HuH-7 (cell line): Measurements from ENCODE around the gene RFX8.
"Not testable (repeated sequence)": the region's sequence is repeated elsewhere in the genome, so short reads cannot be mapped to it uniquely, and the experiment has no call there.

Experiments
- DNase-seq: peaks from one replicate; pipeline ENCODE4 v3.0.0; 2011; ENCODE audit warnings: low spot score

The RFX8 gene

DNA sequence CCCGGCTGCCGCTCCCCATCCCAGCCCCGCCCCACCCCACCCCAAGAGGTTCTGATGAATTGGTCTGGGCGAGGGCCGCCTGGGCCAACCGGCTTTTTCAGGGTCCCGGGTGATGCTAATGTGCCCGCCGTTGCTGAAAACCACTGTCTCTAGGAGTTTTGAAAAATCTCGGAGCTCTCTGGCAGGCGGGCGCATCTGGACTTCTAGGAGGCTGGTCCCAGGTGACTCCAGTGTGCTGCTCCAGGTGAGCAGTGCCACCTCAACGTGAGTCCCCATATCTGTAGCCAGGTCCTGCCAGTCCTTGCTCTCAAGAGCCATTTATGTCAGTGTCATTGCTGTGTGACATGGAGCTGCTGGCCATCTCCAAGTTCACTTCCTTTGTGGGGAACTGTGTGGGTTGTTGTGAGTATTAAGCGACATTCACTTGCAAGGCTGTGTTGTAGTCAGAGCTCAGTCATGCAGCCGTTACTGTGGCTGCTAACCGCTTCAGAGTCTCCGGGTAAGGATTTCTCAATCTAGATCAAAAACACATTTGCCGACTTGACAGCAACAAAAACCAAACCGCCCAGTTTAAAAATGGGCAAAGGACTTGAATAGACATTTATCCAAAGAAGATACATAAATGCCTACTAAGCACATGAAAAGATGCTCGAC lies at the start of gene RFX8:
TSS of gene RFX8 (minus strand) at position 382 of the 654 bp plus-strand sequence. CDS start 8,264 bp downstream, outside the sequence.
- DNase-seq: no peak

DNA sequence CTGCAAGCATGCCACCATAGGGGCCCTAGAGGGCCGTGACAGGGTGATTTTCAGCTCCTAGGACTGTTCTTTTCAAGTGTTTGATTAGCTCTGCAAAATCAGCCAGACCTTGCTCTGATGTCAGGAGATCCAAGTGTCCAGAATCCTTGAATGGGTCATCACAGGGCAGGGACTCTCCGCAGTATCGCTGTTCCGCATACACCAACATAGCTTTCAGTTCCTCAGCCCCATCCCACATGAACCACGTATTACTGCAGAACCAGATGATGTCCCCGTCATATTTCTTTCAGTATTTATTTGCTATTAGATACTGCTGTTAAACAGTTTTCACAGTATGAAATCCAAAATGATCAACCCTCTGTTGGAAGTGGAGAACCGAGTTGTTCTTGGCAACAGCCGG lies 46.6 kb upstream of the RFX8 start:
- no peak for DNase-seq

DNA sequence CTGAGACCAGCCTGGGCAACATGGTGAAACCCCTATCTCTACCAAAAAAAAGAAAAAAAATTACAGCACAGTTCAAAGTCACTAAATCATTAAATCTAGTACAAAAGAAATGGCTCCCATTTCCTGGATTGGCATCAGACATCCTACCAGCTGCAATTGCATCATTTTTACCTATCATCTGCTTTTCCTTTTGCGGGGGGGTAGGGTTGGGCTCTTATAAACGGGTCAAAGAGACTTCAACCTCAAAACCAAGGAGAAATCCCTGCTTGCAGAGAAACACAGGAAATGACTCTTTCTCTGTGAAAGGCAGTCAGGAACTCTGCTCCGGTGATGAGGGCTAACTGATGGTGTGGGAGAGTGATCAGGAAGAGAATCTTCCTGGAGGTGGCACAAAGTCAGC lies 45.3 kb upstream of the RFX8 start:
- DNase-seq: no peak

DNA sequence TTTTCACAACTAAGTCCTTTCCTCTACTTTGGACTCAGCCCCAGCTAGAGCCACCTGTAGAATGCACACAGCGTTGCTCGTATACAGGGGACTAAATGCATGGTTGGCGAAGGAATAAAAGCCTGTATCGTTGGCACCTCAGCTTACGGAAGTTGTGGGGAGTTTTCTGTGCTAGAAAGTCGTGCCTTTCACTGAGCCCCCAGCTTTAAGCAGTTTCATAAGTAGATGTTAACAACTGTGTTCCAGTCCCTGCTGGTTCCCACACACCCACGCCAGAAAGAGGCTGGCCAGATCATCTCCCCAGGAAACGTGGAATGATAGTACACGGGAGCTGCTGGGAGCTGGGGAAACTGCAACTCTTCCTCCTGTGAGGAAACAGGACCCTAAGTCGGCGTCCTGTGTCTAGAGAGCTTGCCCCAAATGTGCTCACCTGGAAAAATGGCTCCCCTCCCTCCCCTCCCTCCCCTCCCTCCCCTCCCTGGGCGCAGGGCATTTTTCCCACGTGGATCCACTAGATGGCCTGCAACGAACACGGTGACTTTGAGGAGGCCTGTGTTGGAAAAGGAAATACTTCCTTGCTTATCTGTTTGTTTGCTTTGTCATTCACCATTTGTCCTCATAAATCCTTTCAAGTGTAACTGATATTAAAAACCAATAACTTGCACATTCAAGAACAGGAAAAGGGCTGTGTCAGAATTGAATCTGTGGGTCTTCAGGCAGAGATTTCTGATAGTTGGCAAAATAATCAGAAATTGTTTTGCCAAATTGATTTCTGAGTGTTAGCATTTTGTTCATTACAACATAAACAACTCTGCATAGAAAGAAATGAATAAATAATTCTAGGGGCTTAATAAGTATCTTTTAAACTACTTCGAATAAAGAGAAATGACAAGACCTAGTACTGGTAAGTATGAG lies 43.9 kb upstream of the RFX8 start:
- DNase-seq: peak; percentile 63

DNA sequence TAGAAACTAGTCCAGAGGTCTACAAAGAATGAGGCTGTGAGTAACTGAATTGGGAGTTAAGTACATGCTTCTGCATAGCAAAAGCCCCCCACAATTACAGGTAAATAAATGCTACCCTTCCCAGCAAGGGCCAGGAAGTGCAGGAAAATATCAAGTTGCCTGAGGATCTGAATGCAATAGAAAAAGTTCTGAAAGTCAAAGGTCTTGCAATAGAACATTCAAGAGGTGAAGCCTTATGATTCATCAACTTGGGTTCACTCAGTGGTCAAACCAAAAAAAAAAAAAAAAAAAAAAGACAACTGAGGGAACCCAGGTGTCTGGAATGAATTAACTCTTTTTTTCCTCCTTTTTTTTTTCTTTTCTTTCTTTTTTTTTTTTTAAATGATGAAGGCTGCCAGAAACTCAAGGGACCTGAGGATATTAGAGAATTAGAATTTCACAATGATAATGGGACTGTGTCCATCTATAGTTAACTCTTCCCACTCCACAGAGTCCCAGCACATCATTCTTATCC lies 42.9 kb upstream of the RFX8 start:
- DNase-seq: no peak

DNA sequence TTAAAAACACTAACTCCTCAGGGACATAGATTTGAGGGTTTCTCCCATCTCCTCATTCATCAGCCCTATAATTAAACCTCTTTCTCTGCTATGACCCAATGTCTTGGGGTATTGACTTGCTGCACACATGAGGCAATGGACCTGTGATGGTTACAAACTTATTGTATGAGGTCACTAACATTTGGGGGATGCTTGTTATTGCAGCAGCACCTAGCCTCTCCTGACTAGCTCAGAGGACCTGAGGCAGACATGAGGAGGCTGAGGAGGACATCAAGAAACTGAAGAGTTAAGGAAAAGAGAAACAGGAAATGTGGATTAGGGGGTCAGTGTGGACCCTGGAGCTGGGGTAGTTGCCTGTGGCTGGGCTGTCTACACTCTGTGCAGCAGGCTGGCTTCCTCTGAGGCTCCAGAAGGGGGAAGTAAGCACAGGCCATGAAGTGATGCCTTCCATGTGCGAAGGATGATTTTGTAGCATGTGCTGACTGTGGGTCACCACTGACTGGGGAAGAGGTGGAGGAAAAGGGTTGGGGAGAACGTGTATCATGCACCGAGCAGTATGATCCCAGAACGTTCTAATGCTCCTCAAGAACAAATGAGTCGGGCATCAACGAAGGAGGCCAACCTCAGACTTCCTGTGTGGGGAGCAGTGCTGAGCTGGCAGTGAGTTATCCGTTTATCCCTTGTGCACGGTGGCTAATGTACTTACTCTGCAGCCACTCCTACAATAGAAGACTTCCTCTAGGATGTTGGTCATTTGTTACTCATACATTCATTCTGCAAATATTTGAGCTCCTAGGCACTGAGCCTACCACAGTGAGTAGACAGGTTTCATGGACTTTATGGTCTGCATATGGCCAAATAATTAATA lies 42.1 kb upstream of the RFX8 start:
- no peak for DNase-seq

DNA sequence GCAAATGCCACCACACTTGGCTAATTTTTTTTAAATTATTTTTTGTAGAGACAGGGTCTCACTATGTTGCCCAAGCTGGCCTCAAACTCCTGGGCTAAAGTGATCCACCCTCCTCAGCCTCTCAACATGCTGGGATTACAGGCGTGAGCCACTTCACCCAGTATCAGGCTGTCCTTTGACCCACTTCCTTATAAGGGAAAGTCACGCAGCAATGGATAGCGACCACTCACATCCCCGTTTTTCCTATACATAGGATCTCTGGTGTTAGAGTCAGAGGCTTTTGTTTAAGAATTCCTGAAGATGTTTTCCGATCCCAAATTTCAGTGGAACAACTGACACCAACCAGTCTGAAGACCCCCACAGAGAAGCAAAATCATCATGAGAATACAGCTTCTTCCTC lies 41.4 kb upstream of the RFX8 start:
- DNase-seq: no peak

DNA sequence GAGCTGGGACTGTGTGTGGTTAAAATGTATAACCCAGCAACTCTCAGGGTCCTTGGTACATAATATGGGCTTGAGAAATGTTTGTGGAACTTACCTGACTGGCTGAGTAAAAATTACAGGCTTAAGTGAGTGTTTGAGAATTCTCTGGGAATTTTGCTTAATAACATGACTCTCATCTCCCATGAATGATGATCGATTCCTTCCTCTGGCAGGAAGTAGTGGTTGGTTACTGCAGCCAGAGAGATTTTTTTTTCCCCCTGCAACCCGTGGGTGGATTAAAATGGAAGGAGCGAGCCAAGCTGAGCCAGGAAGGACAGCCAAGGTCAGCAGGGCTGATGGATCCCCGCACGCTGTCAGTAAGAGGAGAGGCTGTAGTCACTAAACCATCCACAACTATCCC lies 40.6 kb upstream of the RFX8 start:
- no peak for DNase-seq

DNA sequence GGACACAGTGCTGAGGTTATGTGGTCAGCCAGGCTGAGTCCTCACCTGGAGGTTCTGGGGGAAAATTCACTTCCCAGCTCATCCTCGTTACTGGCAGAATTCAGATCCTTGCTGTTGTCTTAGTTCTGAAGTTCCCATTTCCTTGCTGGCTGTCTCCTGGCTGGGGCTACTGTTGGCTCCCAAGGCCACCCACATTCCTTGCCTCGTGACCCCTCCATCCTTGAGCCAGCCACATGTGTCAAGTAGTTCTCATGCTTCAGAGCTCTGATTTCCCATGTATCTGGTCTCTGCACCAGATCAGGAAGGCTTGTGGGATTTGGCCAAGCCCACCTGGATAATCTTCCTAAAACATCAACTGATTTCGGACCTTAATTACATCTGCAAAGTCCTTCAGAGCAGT lies 38.1 kb upstream of the RFX8 start:
- DNase-seq: no peak

DNA sequence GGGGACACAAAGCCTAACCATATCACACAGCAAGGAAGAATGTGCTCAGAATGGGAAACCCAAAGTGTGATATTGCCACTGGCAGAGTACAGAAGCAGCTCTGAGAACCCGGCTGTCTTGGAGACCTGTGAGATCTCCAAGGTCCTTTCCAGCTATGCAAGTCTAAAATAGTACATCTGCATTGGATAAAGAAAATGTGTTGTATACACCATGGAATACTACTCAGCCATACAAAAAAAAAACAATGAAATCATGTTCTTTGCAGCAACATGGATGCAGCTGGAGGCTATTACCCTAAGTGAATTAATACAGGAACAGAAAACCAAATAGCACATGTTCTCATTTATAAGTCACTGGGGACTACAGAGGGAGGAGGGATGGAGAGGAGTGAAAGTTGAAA lies 36.5 kb upstream of the RFX8 start:
- no peak for DNase-seq

DNA sequence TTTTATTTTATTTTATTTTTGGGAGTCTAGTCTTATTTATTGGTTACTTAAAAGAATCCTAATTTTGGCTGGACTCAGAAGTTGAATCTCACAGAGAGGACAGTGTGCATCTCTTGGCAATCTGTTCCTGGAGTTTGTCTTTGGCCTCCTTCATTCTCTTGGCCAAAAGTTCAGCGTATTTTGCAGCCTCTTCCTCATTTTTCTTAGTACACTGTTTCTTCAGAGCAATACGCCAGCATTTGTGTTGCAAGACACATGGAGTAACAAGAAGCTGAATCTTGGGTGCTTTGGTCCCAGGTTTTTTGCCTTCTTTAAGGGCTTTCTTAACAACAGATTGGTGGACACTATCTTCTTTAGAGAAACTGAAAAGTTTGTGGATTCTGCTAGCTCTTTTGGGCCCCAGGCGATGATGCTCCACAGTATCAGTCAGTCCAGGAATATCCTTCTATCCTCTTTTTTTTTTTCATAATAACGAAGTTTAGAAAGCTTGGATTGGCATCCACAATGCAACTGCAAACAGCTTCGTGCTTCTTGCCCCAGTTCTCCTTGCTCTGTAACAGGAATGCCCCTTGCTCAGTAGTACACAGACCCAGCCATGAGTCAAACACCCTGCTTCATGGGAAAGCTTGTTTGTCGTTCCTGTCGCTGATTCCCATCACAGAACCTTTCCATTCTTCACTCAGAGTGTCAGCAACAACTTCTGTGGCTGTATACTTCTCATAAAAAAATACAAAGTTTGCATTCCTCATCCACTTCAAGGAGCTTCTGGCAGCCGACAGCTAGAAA lies 34.8 kb upstream of the RFX8 start:
- no peak for DNase-seq

DNA sequence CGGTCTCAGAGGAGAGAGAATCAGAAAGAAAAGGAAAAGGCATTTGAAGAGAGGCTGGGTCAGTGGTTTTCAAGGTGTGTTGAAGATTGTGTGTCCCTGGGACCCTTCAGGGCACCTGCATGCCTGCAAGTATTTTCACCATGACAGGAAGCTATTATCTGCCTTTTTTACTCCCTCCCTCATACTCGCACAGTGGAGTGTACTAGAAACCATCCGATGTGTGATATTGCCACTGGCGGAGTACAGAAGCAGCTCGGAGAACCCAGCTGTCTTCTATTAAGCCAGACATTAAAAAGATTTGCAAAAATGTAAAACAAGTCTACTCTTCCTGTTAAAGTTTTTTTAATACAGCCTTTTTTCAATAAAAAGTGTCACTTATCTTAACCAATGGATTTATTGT lies 33.7 kb upstream of the RFX8 start:
- no peak for DNase-seq

DNA sequence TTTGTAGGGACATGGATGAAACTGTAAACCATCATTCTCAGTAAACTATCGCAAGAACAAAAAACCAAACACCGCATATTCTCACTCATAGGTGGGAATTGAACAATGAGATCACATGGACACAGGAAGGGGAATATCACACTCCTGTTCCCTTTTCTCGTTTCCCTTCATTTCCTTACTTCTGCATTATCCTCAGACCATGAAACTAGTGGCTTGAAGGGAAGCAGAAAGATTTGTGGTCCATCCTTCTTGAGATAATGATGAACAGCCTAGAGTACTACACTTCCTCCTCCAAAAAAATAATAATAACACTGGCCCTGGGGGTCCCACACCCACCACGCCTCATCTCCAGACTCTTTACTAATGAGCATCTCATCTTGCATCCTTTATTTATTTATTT lies 30.4 kb upstream of the RFX8 start:
- DNase-seq: not testable (repeated sequence)

DNA sequence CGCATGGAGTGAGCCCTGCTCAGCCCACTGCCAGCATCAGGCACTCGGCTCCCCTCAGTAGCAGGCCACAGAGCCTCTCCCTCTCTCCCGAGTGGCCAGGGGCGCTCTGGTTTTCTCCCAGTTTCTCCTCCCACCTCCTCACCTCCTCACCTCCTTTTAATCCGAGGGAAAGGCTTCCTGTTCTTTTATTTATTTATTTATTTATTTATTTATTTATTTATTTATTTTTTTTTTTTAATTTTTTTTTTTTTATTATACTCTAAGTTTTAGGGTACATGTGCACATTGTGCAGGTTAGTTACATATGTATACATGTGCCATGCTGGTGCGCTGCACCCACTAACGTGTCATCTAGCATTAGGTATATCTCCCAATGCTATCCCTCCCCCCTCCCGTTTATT lies 29.8 kb upstream of the RFX8 start:
- not testable (repeated sequence) for DNase-seq

DNA sequence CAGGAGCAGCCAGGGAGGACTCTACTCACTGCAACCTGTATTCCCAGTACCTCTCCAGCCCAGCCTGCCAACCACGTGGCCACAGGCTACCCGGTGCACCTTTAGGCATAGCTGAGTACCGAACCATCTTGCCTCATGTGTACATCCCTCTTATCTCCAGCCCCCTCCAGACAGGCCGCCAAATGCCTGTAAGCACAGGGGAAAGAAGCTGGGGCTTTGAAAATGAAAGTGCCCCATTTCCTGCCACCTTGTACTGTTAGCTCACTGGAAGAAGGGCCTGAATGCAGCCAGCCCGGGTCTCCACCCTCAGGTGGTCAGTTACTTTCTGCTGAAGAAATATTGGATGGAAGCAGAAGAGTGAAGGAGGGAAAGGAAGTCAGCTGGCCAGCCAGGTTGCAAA lies 27.2 kb upstream of the RFX8 start:
- no peak for DNase-seq

DNA sequence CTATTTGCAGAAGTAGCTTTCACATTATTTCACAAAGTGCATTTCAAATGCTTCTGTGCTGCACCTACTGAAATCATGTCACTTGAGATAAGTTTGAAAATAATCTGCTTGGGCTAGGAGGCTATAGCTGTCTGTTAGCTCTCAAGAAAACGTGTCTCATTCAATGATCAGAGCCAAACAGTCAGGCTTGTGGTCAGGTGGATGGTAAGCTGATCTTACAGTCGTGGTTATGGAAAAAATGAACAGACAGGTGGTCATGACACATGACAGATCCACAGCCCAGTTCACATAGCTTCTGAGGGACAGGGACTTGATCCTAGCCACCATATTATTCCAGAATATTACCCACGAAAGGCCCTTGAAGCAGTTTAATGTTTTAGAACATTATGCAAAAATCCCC lies 26.5 kb upstream of the RFX8 start:
- DNase-seq: no peak

DNA sequence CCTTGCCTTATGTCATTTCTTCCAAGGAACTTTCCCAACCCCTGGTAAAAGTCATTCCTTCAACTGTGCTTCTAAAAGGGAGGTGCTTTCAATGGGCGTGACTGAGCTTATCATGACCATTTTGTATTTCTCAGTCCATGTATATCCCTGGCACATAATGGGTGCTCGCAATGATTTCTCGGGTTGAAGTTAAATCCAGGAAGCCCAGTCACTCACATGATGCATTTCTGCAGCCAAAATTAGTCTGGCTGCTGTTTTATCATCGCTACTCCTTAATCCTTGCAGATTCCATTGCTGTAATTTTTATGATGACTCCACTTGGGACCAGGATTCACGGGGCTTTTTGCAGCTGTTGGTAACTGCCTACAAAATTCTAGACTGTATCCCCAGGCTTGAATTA lies 25.9 kb upstream of the RFX8 start:
- DNase-seq: no peak

DNA sequence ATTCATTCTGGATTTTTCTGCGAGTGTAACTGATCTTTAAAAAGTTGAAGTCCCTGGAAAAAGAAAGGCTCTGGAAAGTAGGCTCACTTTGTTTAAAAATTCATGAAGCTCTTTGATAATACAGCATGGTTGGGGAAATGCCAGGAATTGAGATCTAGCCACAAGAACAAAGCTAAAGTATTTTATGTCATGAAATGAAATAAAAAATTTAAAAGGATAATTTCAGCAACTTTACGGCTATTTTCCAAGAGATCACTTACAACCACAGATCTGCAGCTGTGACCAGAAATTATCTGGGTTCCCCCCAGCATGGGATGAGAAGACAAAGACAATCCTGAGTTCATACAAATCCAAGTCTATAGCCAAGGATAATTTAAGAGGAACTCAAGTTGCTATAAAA lies 25.3 kb upstream of the RFX8 start:
- no peak for DNase-seq

DNA sequence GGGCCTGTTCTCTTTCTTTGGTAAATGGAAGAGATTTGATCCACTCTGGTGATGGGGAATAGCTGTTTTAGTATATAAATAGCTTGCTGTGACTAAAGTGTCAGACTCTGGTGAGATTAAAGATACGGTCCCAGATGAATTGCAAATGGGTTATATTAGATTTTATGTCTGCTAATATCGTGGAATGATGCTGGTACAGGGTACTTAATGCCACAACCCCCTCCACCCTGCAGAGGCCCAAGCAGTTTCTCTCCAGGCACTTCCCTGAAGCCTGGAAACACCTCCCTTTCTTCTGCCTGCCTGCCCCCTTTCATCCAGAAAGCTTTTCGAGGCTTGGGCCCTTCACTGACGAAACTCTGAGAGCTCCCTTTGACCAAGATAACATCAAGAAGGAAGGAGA lies 21.4 kb upstream of the RFX8 start:
- no peak for DNase-seq

DNA sequence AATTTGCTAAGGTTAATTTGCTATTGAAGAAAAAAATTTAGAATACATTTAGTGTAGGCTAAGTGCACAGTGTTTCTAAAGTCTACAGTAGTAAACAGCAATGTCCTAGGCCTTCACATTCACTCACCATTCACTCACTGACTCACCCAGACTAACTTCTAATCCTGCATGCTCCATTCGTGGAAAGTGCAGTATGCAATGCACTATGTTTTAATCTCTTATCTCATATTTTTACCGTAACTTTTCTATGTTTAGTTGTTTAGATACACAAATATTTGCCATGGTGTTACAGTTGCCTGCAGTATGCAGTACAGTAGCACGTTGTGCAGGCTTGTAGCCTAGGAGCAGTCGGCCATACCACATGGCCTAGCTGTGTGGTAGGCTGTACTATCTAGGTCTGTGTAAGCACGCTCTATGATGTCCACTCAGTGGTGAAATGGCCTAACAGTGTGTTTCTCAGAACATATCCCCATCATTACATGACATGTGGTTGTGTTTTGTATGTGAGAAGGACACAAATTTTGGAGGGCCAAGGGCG lies 18.1 kb upstream of the RFX8 start:
- DNase-seq: no peak

DNA sequence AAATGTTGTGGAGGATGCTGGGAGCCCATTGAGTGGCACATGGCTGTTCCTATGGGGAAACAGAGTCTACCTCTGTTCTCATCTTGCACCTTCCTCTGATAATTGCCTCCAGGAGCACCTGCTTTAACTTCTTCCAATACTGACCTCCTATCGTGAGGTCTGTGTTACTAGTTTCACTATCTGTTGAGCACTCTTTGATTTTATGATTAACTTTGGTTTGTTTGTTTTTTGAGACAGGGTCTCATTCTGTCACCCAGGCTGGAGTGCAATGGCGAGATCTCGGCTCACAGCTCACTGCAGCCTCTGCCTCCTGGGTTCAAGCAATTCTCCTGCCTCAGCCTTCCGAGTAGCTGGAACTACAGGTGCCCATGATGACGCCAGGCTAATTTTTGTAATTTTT lies 12.1 kb upstream of the RFX8 start:
- no peak for DNase-seq
